Effector CD4-positive, alpha-beta T cell (primary cell): Measurements from ENCODE around the gene KIAA0232.
"Not testable (repeated sequence)": the region's sequence is repeated elsewhere in the genome, so short reads cannot be mapped to it uniquely, and the experiment has no call there.

Source experiments
- DNase-seq: peaks from one replicate; pipeline ENCODE4 v3.0.0-alpha.2; 2020

Gene KIAA0232

DNA sequence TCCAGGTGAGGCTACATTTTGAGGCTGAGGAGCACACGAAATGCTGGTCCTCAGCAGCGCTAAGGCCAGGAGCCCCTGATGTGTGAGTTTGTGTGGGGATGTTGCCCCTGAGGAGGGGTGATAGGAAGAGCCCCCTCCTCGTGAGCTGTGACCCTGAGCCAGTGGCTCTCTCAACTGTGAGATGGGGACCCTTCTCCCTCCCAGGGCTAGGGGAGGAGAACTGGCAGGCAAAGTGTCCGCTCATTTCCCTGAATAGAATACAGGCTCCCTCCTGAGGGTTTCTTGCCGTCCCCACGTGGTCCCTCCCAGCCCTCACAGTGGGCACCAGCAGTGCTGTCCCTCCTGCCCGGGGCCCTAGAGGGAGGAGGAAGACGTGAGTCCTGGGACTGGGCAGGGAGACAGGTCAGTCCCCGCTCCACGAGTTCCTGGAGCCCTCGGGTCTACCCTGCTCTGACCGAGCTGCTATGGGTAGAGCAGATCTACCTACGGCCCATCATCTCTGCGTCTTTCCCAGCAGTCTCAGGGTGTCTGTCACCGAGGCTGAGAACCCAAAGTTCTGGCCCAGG is 106.1 kb downstream of the KIAA0232 start:
- DNase-seq, result no peak

DNA sequence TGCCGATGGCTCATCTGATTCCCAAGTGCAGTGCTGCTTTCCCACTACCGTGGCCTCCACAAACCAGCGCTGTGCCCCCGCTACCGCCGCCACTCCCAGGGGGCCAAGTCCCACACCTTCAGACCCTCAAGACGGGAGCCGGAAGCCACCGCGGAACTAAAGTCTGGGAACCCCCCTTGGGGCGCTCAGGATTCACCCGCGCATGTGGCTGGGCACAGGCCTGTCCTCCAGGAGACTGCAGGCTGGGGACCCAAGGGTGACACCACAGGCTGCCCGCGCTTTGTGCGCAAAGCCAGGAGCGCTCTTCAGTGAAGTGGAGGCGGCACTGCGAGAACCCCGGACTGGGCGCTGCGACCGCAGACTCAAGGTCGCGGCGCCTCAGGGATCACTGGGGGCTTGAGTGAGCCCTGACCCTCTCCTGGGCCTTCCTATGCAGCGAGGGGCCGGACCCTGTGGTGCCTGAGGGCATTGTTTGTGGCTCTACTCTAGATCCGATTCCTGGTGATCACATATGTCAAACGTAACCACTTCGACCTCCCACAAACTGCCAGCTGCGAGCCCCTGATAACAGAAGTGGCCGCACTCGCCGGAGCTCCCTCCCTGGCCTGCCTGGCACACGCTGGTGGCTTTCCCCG is 106.7 kb downstream of the KIAA0232 start:
- no peak for DNase-seq

DNA sequence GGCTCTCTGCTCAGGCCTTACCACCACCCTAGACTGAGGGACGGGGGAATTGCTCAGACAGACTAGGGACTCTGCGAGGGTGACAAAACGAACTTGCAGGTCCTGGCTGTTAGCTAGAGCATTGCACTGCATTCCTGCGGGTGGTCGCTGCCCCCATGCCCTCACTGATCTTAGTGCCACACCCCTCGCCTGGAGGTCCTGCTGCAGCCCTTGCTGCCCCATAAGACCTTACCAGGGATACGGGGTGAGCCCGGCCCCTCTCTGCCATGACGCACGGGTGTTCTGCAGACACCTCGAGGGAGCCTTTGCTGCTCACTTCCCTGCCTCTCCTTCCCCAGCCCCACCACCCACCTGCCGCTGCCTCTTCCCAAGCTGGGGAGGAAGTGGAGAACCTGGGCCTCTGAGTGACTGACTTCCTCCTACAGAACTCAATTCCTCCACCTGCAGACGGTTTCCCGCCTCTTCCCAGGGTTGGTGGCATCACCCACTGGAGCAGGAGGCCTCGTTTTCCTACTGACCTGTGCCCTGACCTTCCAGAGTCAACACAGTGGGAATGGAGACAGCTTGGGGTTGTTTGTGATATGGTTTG is 107.3 kb downstream of the KIAA0232 start:
- no peak for DNase-seq

DNA sequence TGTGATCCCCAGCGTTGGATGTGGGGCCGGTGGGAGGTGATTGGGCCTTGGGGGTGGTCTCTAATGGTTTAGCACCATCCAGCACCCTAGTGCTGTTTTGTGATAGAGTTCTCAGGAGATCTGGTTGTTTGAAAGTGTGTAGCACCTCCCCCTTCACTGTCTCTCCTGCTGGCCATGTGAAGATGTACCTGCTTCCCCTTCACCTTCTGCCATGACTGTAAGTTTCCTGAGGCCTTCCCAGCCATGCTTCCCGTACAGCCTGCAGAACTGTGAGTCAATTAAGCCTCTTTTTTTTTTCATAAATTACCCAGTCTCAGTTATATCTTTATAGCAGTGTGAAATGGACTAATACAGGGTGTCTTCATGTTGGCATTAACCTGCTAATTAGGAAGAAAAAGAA is 107.8 kb downstream of the KIAA0232 start:
- no peak for DNase-seq

DNA sequence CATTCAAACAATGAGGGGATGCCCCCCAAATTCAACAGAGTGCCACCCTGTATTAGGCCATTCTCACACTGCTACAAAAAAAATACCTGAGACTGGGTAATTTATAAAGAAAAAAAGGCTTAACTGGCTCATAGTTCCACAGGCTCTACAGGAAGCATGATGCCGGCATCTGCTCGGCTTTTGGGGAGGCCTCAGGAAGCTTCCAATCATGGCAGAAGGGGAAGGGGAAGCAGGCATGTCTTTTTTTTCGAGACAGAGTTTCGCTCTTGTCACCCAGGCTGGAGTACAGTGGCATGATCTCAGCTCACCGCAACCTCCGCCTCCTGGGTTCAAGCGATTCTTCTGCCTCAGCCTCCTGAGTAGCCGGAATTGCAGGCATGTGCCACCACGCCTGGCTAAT is 108.4 kb downstream of the KIAA0232 start:
- DNase-seq, result not testable (repeated sequence)

DNA sequence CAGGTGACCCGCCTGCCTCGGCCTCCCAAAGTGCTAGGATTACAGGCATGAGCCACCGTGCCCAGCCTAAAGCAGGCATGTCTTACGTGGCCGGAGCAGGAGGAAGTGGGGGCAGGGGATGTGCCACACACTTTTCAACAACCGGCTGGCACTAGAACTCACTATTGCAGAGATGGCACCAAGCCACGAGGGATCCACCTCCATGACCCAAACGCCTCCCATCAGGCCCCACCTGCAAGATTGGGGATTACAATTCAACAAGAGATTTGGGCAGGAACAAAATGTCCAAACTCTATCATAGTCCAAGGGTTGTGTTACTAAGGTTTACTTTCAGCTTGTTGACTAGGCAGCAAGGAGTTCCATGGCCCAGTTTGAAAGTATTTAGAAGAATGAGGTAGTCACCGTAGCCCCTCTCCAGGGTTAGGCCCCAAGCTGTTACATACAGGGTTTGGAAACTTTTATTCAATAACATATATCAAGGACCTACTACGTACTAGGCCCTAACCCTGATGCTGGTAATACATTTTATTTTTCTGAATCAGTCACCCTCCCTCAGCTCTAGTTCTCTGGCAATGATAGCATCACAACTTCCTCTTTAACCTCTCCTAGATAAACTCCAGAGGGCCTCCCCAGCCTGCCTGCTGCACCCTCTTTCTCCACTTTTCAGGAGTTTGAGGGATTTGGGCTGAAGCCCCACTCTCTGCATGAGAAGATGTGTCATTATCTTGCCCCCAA is 109.1 kb downstream of the KIAA0232 start:
- DNase-seq, result no peak

DNA sequence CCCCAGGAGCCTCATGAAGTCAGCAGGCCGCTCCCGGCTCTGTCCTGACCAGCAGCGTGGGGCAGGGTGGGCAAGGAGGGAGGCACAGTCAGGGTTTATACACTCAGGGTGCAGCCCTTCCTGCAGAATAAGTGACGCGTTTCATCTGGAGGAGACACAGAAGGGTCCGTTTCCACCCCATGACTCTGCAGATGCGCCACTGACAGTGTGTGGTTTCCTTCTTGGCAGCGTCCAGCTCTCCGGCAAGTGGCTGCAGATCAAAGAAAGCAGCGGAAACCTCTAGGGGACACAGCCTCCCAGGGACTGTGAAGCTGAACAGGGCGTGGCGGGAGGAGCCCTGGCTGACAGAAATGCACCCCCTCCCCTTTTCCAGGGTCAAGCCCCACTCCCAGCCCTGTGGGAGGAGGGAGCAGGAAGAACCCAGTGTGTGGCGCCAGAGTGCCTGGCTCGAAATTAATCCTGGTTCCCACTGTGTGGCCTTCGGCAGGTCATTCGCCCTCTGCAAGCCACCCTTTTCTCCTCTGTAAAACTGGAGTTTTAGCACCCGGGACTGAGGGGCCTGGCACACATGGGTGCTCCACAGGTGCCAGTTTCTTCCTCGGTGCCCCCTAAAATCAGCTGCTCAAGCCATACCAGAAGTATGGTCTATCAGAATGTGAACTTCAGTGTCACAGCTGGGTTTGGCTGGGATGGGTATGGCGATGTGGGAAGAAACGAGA is 109.8 kb downstream of the KIAA0232 start:
- no peak for DNase-seq

DNA sequence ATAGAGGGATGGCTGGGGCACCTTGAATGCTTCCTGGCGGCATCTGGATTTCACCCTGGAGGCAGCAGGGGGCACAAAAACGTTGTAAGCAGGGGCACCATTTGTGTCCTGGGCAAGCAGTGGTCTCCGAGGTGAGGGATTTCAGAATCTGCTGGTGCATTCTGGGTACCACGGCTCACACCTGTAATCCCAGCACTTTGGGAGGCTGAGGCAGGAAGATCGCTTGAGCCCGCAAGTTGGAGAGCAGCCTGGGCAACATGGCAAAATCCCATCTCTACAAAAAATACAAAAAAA is 110.3 kb downstream of the KIAA0232 start:
- no peak for DNase-seq

DNA sequence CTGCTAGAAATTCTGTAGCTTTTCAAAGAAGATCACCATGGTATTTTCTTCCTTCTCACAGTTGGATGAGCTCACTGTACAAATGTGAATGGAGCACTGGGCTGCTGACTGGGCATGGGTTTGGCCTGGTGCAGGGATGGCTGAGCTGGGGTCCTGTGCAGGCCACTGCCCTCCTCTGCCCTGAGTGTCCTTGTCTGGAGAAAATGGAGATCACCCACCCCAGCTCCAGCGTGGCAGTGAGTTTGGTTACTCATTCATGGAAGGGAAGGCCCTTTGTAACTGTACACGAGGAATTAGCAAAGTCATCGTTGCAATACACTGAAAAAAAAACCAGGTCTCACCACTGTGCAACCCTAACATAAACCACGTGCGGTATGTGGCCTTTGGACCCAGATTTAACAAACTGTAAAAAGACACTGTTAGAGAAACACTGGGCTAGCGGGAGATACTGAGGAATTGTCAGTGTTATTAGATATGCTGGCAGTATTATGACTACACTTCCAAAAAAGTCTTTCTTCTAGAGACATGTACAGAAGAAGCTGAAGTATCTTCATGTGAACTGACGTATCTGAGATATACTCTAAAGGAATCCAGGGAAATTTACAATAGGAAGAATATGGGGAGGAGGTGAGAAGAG is 111.0 kb downstream of the KIAA0232 start:
- no peak for DNase-seq

DNA sequence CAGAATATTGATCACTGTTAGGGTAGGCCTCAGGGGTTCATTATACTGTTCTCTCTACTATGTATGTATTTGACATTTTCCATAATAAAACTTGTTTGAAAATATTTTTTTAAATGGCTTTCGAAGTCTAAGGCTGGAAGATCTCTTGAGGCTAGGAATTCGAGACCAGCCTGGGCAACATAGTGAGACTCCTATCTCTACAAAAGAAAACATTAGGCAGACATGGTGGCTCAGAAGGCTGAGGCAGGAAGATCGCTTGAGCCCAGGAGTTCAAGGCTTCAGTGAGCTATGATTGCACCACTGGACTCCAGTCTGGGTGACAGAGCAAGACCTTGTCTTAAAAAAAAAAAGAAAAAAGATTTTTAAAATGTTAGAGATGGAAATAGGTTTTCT is 111.6 kb downstream of the KIAA0232 start:
- no peak for DNase-seq

DNA sequence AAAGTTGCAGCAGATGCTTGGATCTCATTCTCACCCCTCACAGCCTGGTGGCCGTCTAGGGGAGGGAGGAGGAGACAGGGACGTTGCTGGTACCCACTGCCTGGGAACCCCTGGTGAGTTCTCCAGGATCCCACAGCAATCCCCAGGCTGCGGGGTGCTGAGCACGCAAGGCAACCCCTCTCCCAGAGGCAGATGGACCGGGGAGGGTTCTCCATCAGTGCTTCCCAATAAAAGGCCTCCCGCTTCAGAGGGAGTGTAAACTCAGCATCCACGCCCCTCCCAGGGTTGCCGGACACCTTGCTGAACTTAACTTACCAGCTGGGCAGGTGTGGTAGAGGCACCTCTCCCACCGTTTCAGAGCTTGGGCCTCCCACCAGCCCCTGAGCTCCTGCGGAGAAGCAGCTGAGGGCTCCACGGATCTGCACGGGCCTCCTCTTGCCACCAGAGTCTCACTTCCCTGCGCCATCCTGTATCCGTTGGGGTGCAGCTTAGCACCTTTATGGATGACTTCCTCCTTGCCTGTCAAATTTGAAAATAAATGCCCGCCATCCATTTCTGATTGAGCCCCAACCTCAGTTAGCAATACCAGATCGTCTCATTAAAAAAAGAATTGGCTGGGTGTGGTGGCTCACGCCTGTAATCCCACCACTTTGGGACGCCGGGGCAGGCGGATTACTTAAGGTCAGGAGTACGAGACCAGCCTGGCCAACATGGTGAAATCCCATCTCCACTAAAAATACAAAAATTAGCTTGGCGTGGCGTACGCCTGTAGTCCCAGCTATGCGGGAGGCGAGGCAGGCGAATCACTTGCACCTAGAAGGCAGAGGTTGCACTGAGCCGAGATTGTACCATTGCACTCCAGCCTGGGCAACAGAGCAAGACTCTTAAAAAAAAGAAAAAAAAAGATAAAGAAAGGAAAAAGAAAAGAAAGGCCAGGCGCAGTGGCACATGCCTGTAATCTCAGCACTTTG is 112.3 kb downstream of the KIAA0232 start:
- DNase-seq, result no peak

DNA sequence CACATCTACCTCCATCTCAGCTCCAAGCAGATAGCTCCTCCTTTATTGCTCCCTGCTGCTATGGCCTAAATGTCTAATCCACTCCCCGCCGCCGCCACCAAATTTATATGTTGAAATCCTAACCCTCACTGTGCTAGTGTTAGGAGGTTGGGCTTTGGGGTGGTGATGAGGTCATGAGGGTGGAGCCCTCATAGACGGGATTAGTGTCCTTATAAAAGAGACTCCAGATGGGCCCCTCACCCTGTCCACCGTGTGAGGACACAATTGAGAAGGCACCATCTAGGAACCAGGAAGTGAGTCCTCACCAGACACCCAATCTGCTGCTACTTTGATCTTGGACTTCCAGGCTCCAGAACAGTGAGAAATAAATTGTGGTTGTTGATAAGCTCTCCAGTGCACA is 113.5 kb downstream of the KIAA0232 start:
- DNase-seq, result no peak

DNA sequence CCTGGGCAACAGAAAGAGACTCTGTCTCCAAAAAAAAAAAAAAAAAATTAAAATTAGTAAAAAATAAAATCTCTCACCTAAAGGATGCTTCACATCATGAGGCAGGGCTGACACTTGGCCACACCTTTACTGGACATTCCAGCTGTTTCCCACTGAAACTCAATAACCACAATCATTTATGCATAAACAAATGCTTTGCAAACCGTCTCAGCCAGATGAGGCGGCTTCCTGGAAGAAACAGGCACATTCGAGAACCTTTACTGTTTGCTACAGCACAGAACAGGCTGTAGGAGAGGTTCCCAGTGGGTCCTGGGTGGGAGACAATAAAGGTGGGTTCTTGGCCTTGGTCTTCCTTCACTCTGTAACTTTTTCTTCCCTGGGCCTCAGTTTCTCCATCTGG is 116.2 kb downstream of the KIAA0232 start:
- DNase-seq, result no peak

DNA sequence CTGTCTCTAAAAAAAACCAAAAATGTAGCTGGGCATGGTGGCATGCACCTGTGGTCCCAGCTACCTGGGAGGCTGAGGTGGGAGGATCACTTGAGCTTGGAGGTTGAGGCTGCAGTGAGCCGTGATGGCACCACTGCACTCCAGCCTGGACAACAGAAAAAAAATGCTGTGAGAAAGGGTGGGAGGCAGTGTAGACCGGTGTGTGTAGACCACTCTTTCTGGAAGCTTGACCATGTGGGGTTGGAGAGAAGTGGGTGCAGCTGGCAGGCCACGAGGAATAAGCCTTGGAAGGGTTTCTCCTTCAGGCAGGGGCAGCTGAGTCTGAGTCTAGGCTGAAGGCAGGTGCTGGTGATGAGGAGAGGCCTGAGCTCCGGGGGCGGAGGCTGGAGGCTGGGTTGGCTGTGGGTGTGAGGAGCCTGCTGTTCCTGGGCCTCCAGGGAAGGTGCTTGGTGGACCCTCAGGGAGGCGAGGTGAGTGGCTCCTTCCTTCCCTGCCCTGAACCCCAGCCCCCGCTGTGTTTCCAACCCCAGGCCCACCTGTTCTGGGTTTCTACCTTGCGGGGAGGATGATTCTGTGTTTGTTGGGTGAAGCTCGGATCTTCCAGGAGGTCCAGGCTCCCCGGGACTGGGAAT is 117.8 kb downstream of the KIAA0232 start:
- no peak for DNase-seq

DNA sequence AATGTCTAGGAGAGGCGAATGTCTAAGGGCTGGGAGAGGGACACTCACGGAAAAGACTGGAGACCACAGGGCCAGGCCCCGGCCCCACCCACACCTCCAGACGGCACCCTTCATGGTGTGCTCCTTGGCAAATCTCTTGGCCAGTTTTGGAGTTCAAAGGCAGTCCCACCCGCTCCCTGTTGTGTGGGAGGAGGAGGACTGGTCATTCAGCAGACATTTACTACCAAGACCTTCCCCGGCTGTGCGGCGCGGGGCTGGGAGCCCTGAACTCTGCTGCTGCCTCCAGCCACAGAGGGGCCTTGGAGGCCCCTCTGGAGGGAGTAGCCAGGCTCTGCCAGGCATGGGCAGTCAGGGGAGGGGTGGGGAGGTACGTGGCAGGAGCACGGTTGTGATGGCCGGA is 118.4 kb downstream of the KIAA0232 start:
- DNase-seq, result no peak

DNA sequence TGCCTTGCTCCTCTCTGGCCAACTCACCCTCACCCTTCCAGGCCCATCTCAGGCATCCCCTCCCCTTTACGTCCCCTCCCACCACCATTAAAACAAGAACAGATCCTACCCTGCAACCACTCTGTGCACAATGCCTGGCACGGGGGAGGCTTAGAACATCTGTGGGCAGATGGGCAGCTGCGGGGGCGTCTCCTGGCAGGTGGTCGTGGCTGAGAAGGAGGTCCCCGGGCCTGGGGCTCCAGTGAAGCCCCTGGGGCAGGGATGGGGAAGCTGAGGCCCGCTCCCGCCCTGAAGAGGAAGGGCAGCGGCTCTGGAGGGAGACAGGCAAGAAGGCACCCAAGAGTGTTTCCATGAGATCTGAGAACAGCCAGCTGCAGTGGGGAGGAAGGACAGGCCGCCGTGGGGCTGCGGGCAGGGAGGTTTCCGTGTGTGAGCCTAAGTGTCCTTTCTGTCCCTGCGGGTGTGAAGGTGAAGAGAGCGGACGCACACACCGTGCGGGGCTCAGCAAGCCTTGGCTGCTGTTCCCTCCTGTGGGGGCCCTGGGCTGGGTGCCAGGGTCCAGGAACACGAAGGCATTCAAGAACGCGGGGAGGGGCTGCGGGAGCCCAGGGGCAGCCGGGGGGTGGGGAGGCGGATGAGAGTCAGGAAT is 119.3 kb downstream of the KIAA0232 start:
- DNase-seq, result no peak

DNA sequence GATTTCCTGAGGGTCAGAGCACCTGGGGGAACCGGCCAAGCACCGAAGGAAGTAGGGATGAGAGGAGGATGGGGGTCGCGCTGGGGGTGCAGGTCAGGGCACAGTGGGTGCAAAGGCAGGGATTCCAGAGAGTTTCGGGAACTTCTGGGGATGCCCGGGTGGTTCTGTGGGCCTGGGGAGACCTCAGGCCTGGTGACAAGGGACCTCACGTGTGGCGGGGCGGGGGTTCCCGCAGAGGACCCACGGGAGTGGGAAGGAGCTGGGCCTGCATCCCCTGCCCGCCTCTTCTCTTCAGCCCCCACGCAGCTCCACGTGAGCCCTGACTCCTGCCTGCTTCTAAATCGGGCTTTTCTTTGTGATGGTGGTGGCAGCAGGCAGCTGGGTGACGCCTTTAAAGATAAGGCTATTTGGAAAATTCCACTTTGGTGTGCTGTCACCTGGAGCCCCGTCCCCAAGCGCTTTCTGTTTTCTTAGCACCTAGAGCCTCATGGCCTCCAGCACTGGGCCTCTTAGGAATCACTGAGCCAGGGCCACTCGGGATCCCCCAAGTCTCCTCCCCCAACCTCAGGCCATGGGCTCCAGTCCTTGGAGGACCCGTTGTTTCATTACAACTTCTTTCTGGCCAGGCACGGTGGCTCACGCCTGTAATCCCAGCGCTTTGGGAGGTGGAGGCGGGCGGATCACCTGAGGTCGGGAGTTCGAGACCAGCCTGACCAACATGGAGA is 120.0 kb downstream of the KIAA0232 start:
- DNase-seq, result no peak

DNA sequence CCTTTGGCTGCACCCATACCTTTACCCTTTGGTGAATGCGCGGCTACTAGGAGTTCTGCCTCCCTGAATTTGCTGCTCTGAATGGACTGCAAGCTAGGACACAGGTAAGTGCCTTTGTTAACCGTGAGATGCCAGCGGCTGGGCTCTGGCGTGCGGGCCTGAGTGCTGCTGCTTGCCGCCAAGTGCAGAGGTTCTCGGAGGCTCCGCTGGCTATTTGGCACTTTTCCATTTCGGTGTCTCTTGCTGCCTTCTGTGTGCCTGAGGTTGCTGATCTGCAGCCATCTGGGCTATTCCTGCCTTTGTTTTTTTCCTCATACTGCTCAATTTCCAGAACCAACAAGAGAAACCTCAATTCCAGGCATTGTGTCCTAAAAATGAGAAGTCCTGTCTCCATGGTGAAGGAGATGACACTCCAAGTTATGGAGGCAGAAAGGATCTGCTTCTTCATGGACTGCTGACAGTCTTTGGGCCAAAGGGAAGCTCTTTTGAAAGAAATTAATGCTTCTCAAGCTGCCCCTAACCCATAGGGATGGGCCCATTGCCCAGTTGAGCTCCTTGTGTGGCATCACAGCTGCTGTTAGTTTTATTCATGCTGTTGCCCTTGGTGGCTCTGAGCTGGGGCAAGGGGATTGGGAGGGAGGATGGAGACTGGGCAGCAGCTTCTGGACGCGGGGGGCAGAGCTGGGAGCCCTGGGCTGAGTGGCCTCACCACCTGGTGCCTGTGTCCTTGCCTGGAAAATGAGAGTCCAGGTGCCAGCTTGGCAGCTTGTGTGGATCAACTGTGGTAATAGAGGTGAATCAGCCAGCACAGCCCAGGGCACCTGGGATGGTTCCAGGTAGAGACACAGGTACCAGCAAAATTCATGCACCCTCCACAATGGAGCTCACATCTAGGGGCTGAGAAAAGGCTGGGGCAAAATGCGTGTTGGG is 123.3 kb downstream of the KIAA0232 start:
- DNase-seq, result no peak

DNA sequence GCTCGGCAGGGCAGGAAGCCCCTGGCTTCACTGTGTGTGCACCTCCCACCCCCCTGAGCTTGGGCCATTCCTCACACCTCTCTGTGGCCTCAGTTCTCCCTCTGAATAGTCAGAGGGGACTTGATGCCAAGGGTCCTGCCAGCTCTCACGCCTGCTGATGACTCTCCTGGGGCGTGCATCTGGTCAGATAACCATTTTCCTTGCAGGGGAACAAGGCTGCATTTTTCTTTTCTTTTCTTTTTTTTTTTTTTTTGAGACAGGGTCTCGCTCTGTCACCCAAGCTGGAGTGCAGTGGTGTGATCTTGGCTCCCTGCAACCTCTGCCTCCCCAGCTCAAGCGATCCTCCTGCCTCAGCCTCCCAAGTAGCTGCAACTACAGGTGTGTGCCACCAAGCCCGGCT is 124.0 kb downstream of the KIAA0232 start:
- DNase-seq, result not testable (repeated sequence)
